ENCODE data around the gene DYRK1A. TPM values are rescaled to one million over a fixed set of nuclear protein-coding genes. Genes with fewer than 3 reads are reported as not detected.
A peak's percentile ranks its signal among the peaks of the same experiment; 100 is the strongest.

DYRK1A gene
- total and polyA plus RNA-seq, 10 of the 15 experiments (the other 5 are each of a cell fraction or from before 2014, with no cell fraction given): 2.4 to 68.6 (median 30.7) TPM

GRCh38 chr21:37452227-37452626, 85.7 kb downstream of the DYRK1A start:
- Histone ChIP-seq H3K4me1 (ENCODE audit: control insufficient read depth, insufficient read depth, low read length) (no peaks in the 10 kb centered on the region), H3K9me3 (replicated peaks; ENCODE audit: control insufficient read depth, insufficient read depth, low read length) (no peaks in the 10 kb centered on the region), H3K9ac (ENCODE audit: control insufficient read depth, insufficient read depth, low read length) (no peak overlapping the region), H3K36me3 (ENCODE audit: control insufficient read depth in 2 of 2, insufficient read depth in 2 of 2, low read length in 1 of 2) (peaks cover 2 to 4% of the 10 kb centered on the region in 2 experiments), H3K27ac (ENCODE audit: control insufficient read depth, insufficient read depth) (no peak overlapping the region), H3K79me2 (ENCODE audit: control insufficient read depth, insufficient read depth, low read length) (peaks cover 71% of the 10 kb centered on the region), H4K20me1 (ENCODE audit: control insufficient read depth, insufficient read depth) (no peaks in the 10 kb centered on the region), H3K4me3 (no peak overlapping the region; the same call in 1 of the 2 replicates), H3K27me3 (replicated peaks in 1 of 2; ENCODE audit: control insufficient read depth in 2 of 2, insufficient read depth in 2 of 2, low read length in 1 of 2) (no peaks in the 10 kb centered on the region), H2AFZ (ENCODE audit: control insufficient read depth, low read depth, low read length) (no peak overlapping the region), H3K4me2 (ENCODE audit: control insufficient read depth, insufficient read depth) (no peak overlapping the region)
- DNase-seq (ENCODE audit: low read depth, low spot score) (no peak), FAIRE-seq (peak; percentile 31), ATAC-seq (peak; percentile 46; the same call in 2 of the 3 replicates)
- TSS peak; percentile 24 for BruUV-seq (replicated peaks)
- 0% methylated on average over 4 of the region's 4 CpGs for WGBS (ENCODE audit: insufficient coverage, insufficient replicate concordance, low lambda C conversion rate, missing lambda C conversion rate)
- ChIA-PET SMC1A (ENCODE audit: uncharacterized antibody, unreplicated experiment) (interaction anchor here (1.0 to 1.3 kb wide), 3 partner anchors 20 to 285 kb away, joined by 3 to 5 read pairs (median 5); no protein-coding TSS in a partner anchor), POLR2A (interaction anchor here (0.6 to 1.2 kb wide), 5 partner anchors 36 to 193 kb away, joined by 3 to 7 read pairs (median 5); no protein-coding TSS in a partner anchor), RAD21 (ENCODE audit: unreplicated experiment) (interaction anchor here (0.8 kb wide), 2 partner anchors 11 to 81 kb away, joined by 3 read pairs; no protein-coding TSS in a partner anchor), CTCF (interaction anchor here (0.6 to 1.7 kb wide), 2 partner anchors 11 to 16 kb away, joined by 3 to 6 read pairs; no protein-coding TSS in a partner anchor)
- intact Hi-C loops (cut with micrococcal nuclease; ENCODE audit: unreplicated experiment) (no loop called here), in situ Hi-C loops (cut with MboI) (no loop called here)
- TF ChIP-seq ZBTB33 (IDR thresholded peaks at IDR 0.05) (no peak), RUNX3 (IDR thresholded peaks at IDR 0.05; ENCODE audit: low read length) (0 out of 2 replicates have a peak, but pooled peaks have one; percentile 11)

GRCh38 chr21:37453350-37453749, 86.8 kb downstream of the DYRK1A start:
- ChIA-PET CTCF (no interaction called here), POLR2A (no interaction called here), SMC1A (ENCODE audit: uncharacterized antibody, unreplicated experiment) (interaction anchor here (0.8 to 1.0 kb wide), 2 partner anchors 9 to 84 kb away, joined by 3 read pairs; no protein-coding TSS in a partner anchor), RAD21 (ENCODE audit: unreplicated experiment) (no interaction called here)
- Histone ChIP-seq H3K27ac (ENCODE audit: control insufficient read depth, insufficient read depth) (no peak overlapping the region), H4K20me1 (ENCODE audit: control insufficient read depth, insufficient read depth) (no peaks in the 10 kb centered on the region), H3K79me2 (ENCODE audit: control insufficient read depth, insufficient read depth, low read length) (peaks cover 68% of the 10 kb centered on the region), H3K4me1 (ENCODE audit: control insufficient read depth, insufficient read depth, low read length) (no peaks in the 10 kb centered on the region), H3K27me3 (replicated peaks in 1 of 2; ENCODE audit: control insufficient read depth in 2 of 2, insufficient read depth in 2 of 2, low read length in 1 of 2) (no peaks in the 10 kb centered on the region), H3K9me3 (replicated peaks; ENCODE audit: control insufficient read depth, insufficient read depth, low read length) (no peaks in the 10 kb centered on the region), H3K4me3 (no peak overlapping the region), H3K9ac (ENCODE audit: control insufficient read depth, insufficient read depth, low read length) (no peak overlapping the region), H3K4me2 (ENCODE audit: control insufficient read depth, insufficient read depth) (no peak overlapping the region), H2AFZ (ENCODE audit: control insufficient read depth, low read depth, low read length) (no peak overlapping the region), H3K36me3 (ENCODE audit: control insufficient read depth in 2 of 2, insufficient read depth in 2 of 2, low read length in 1 of 2) (peaks cover 2 to 6% of the 10 kb centered on the region in 2 experiments)
- FAIRE-seq (no peak), ATAC-seq (no peak), DNase-seq (ENCODE audit: low read depth, low spot score) (no peak)
- intact Hi-C loops (cut with micrococcal nuclease; ENCODE audit: unreplicated experiment) (no loop called here), in situ Hi-C loops (cut with MboI) (no loop called here)
- 92% methylated on average over 4 of the region's 4 CpGs for WGBS (ENCODE audit: insufficient coverage, insufficient replicate concordance, low lambda C conversion rate, missing lambda C conversion rate)
- BruUV-seq (replicated peaks): no TSS peak
- TF ChIP-seq POLR2AphosphoS2 (IDR thresholded peaks at IDR 0.05; ENCODE audit: low read depth, low read length): no peak
- no peak for TF ChIP-seq SMAD1 (IDR thresholded peaks at IDR 0.05; ENCODE audit: low read depth, partially characterized antibody)
- no peak for TF ChIP-seq ZNF207 (IDR thresholded peaks at IDR 0.05; ENCODE audit: borderline replicate concordance)
- no peak for TF ChIP-seq ZNF24 (IDR thresholded peaks at IDR 0.05)
- TF ChIP-seq FOS (IDR thresholded peaks at IDR 0.05; ENCODE audit: borderline replicate concordance, extremely low read depth, insufficient read length): no peak
- TF ChIP-seq SRF (IDR thresholded peaks at IDR 0.05; ENCODE audit: low read depth in 2 of 2, low read length in 2 of 2): no peak
- no peak for TF ChIP-seq ZNF592 (IDR thresholded peaks at IDR 0.05)
- no peak for TF ChIP-seq IRF4 (IDR thresholded peaks at IDR 0.05; ENCODE audit: low read depth, low read length)
- no peak for TF ChIP-seq SMARCA5 (IDR thresholded peaks at IDR 0.05)
- no peak for TF ChIP-seq ASH2L (IDR thresholded peaks at IDR 0.05; ENCODE audit: borderline replicate concordance, low read depth)

Measured in GM12878 (cell line).